EL (cell line): ENCODE results near the gene MAP2K5.
"Not testable (repeated sequence)": the region's sequence is repeated elsewhere in the genome, so short reads cannot be mapped to it uniquely, and the experiment has no call there.

ENCODE experiments used
- DNase-seq: peaks from one replicate; pipeline ENCODE4 v3.0.0-alpha.2; 2016

The MAP2K5 gene

GRCh38 chr15:67605871-67606270 is 63.4 kb downstream of the MAP2K5 start:
- no peak for DNase-seq

GRCh38 chr15:67606742-67607141 is 64.2 kb downstream of the MAP2K5 start:
- no peak for DNase-seq

- DNase-seq, result no peak
These were observed 64.8 kb downstream of the MAP2K5 start for GRCh38 chr15:67607329-67607728.

- no peak for DNase-seq
These were observed 65.6 kb downstream of the MAP2K5 start for GRCh38 chr15:67607959-67608637.

- no peak for DNase-seq
These were observed 66.1 kb downstream of the MAP2K5 start for GRCh38 chr15:67608638-67608959.

- no peak for DNase-seq
These were observed 69.2 kb downstream of the MAP2K5 start for GRCh38 chr15:67611370-67612369.

- DNase-seq, result no peak
These were observed 70.7 kb downstream of the MAP2K5 start for GRCh38 chr15:67613211-67613610.

GRCh38 chr15:67613708-67614107 is 71.2 kb downstream of the MAP2K5 start:
- no peak for DNase-seq

- not testable (repeated sequence) for DNase-seq
These were observed 72.6 kb downstream of the MAP2K5 start for GRCh38 chr15:67615131-67615534.

- DNase-seq, result no peak
These were observed 75.8 kb downstream of the MAP2K5 start for GRCh38 chr15:67618297-67618696.

- DNase-seq, result no peak
These were observed 79.6 kb downstream of the MAP2K5 start for GRCh38 chr15:67622110-67622509.

- DNase-seq, result no peak
These were observed 89.8 kb downstream of the MAP2K5 start for GRCh38 chr15:67632261-67632660.

GRCh38 chr15:67635950-67636349 is 93.4 kb downstream of the MAP2K5 start:
- DNase-seq, result not testable (repeated sequence)

- DNase-seq, result no peak
These were observed 97.1 kb downstream of the MAP2K5 start for GRCh38 chr15:67639591-67639990.

GRCh38 chr15:67641453-67641852 is 99.0 kb downstream of the MAP2K5 start:
- no peak for DNase-seq

- no peak for DNase-seq
These were observed 104.3 kb downstream of the MAP2K5 start for GRCh38 chr15:67646847-67647246.

GRCh38 chr15:67652586-67652985 is 110.1 kb downstream of the MAP2K5 start:
- DNase-seq, result no peak

- no peak for DNase-seq
These were observed 117.9 kb downstream of the MAP2K5 start for GRCh38 chr15:67660446-67660845.

GRCh38 chr15:67660874-67661606 is 118.5 kb downstream of the MAP2K5 start:
- DNase-seq, result no peak

GRCh38 chr15:67670647-67671305 is 128.3 kb downstream of the MAP2K5 start:
- DNase-seq, result no peak

- DNase-seq, result not testable (repeated sequence)
These were observed 130.3 kb downstream of the MAP2K5 start for GRCh38 chr15:67672834-67673233.

- DNase-seq, result no peak
These were observed 132.5 kb downstream of the MAP2K5 start for GRCh38 chr15:67674983-67675382.

GRCh38 chr15:67678089-67678488 is 135.6 kb downstream of the MAP2K5 start:
- no peak for DNase-seq
